ENCODE results near the gene MRPL22.

- no peak for TF ChIP-seq RXRA (IDR thresholded peaks at IDR 0.05)
- no peak for TF ChIP-seq ZBTB33 (IDR thresholded peaks at IDR 0.05)
- no peak for TF ChIP-seq CTCF (IDR thresholded peaks at IDR 0.05; ENCODE audit: low read depth, low read length, missing input control)
- TF ChIP-seq TAF1 (conservative IDR thresholded peaks at IDR 0.05): no peak
- no peak for TF ChIP-seq ATF3 (IDR thresholded peaks at IDR 0.05)
- no peak for TF ChIP-seq NR2F2 (IDR thresholded peaks at IDR 0.05)
- no peak for TF ChIP-seq GABPA (IDR thresholded peaks at IDR 0.05 in 1 of 2, conservative IDR thresholded peaks at IDR 0.05 in 1 of 2)
Measured at GRCh38 chr5:154901913-154902312, 39.0 kb upstream of the MRPL22 start.

Data from liver (tissue), 3 donors.